ENCODE measurements around the gene ZMYM2. TPM values are rescaled to one million over a fixed set of nuclear protein-coding genes. Genes with fewer than 3 reads are reported as not detected.
"Not testable (repeated sequence)": the region's sequence is repeated elsewhere in the genome, so short reads cannot be mapped to it uniquely, and the experiment has no call there.

ZMYM2 gene
- polyA plus RNA-seq, 4 donors: 90.8 to 125 (median 118) TPM

GRCh38 chr13:19981685-19982238 lies 23.2 kb downstream of the ZMYM2 start:
- DNase-seq (ENCODE audit: low read depth in 4 of 4, low spot score in 3 of 4): no peak

GRCh38 chr13:19982447-19983043 lies 24.0 kb downstream of the ZMYM2 start:
- DNase-seq (ENCODE audit: low read depth in 4 of 4, low spot score in 3 of 4): no peak

- no peak for DNase-seq (ENCODE audit: low read depth in 4 of 4, low spot score in 3 of 4)
These were observed 26.1 kb downstream of the ZMYM2 start for GRCh38 chr13:19984430-19985218.

GRCh38 chr13:19985219-19985556 lies 26.7 kb downstream of the ZMYM2 start:
- DNase-seq (ENCODE audit: low read depth in 4 of 4, low spot score in 3 of 4): no peak

GRCh38 chr13:19991531-19991930 lies 33.0 kb downstream of the ZMYM2 start:
- no peak for DNase-seq (ENCODE audit: low read depth in 4 of 4, low spot score in 3 of 4)

- DNase-seq (ENCODE audit: low read depth in 4 of 4, low spot score in 3 of 4): no peak
These were observed 34.5 kb downstream of the ZMYM2 start for GRCh38 chr13:19993024-19993423.

- DNase-seq (ENCODE audit: low read depth in 4 of 4, low spot score in 3 of 4): no peak
These were observed 40.4 kb downstream of the ZMYM2 start for GRCh38 chr13:19998960-19999359.

GRCh38 chr13:20000062-20000552 lies 41.6 kb downstream of the ZMYM2 start:
- DNase-seq (ENCODE audit: low read depth in 4 of 4, low spot score in 3 of 4): no peak

- DNase-seq (ENCODE audit: low read depth in 4 of 4, low spot score in 3 of 4): no peak
These were observed 43.1 kb downstream of the ZMYM2 start for GRCh38 chr13:20001366-20002190.

GRCh38 chr13:20002787-20003186 lies 44.3 kb downstream of the ZMYM2 start:
- DNase-seq (ENCODE audit: low read depth in 4 of 4, low spot score in 3 of 4): no peak

- no peak for DNase-seq (ENCODE audit: low read depth in 4 of 4, low spot score in 3 of 4)
These were observed 47.7 kb downstream of the ZMYM2 start for GRCh38 chr13:20006206-20006605.

- DNase-seq (ENCODE audit: low read depth in 4 of 4, low spot score in 3 of 4): no peak
These were observed 57.2 kb downstream of the ZMYM2 start for GRCh38 chr13:20015763-20016162.

- DNase-seq (ENCODE audit: low read depth in 4 of 4, low spot score in 3 of 4): no peak
These were observed 58.3 kb downstream of the ZMYM2 start for GRCh38 chr13:20016649-20017364.

- no peak for DNase-seq (ENCODE audit: low read depth in 4 of 4, low spot score in 3 of 4)
These were observed 58.8 kb downstream of the ZMYM2 start for GRCh38 chr13:20017365-20017711.

GRCh38 chr13:20019043-20019442 lies 60.5 kb downstream of the ZMYM2 start:
- DNase-seq (ENCODE audit: low read depth in 4 of 4, low spot score in 3 of 4): no peak

- no peak for DNase-seq (ENCODE audit: low read depth in 4 of 4, low spot score in 3 of 4)
These were observed 66.2 kb downstream of the ZMYM2 start for GRCh38 chr13:20024702-20025101.

- DNase-seq (ENCODE audit: low read depth in 4 of 4, low spot score in 3 of 4): no peak
These were observed 70.4 kb downstream of the ZMYM2 start for GRCh38 chr13:20028953-20029352.

GRCh38 chr13:20033486-20033885 lies 75.0 kb downstream of the ZMYM2 start:
- DNase-seq (ENCODE audit: low read depth in 4 of 4, low spot score in 3 of 4): no peak

GRCh38 chr13:20035130-20035529 lies 76.6 kb downstream of the ZMYM2 start:
- DNase-seq (ENCODE audit: low read depth in 4 of 4, low spot score in 3 of 4): no peak

- no peak for DNase-seq (ENCODE audit: low read depth in 4 of 4, low spot score in 3 of 4)
These were observed 79.4 kb downstream of the ZMYM2 start for GRCh38 chr13:20037908-20038307.

GRCh38 chr13:20042603-20043002 lies 84.1 kb downstream of the ZMYM2 start:
- not testable (repeated sequence) for DNase-seq (ENCODE audit: low read depth in 4 of 4, low spot score in 3 of 4)
